GM23338 (cell line): ENCODE measurements around the gene NMRK2. TPM values are rescaled to one million over a fixed set of nuclear protein-coding genes. Genes with fewer than 3 reads are reported as not detected.

Source experiments
- ATAC-seq: fragments of 200-7000 bp; cut with Tn5 transposase; 3 replicates; pipeline ENCODE4 v1.9.1; 2020
- DNase-seq: peaks from one replicate; pipeline ENCODE4 v3.0.0-alpha.2; 2015; ENCODE audit warnings: low spot score
- H2AFZ ChIP-seq: fragments of 200-600 bp; sonication (generic); 2 replicates; pipeline ENCODE4 v1.8.0; 2016; ENCODE audit warnings: antibody characterized with exemption, mild to moderate bottlenecking, moderate library complexity
- H3F3A ChIP-seq: fragments of 200-600 bp; sonication (generic); replicated peaks from 2 replicates; pipeline ENCODE4 v1.8.0; 2017; ENCODE audit warnings: antibody characterized with exemption, mixed run types, low read depth
- H3K27ac ChIP-seq: fragments of 200-600 bp; sonication (generic); 2 replicates; pipeline ENCODE4 v1.6.1; 2016; ENCODE audit warnings: low read depth
- H3K27me3 ChIP-seq: fragments of 200-600 bp; sonication (generic); 2 replicates; pipeline ENCODE4 v1.8.0; 2016; ENCODE audit warnings: mild to moderate bottlenecking, mixed run types, moderate library complexity; ENCODE audit not compliant: insufficient read depth
- H3K36me3 ChIP-seq: fragments of 200-600 bp; sonication (generic); 2 replicates; pipeline ENCODE4 v1.8.0; 2016; ENCODE audit warnings: mild to moderate bottlenecking; ENCODE audit not compliant: insufficient read depth
- H3K4me1 ChIP-seq: fragments of 200-600 bp; sonication (generic); 2 replicates; pipeline ENCODE4 v1.8.0; 2016; ENCODE audit warnings: mild to moderate bottlenecking, moderate library complexity; ENCODE audit not compliant: insufficient read depth
- H3K4me2 ChIP-seq: fragments of 200-600 bp; sonication (generic); 2 replicates; pipeline ENCODE4 v1.7.1; 2017; ENCODE audit warnings: mixed run types
- H3K4me3 ChIP-seq: fragments of 200-600 bp; sonication (generic); 2 replicates; pipeline ENCODE4 v1.6.1; 2016; ENCODE audit warnings: mixed run types
- H3K79me2 ChIP-seq: fragments of 200-600 bp; sonication (generic); replicated peaks from 2 replicates; pipeline ENCODE4 v1.8.0; 2017; ENCODE audit warnings: mild to moderate bottlenecking; ENCODE audit not compliant: insufficient read depth
- H3K9me2 ChIP-seq: fragments of 200-600 bp; sonication (generic); 2 replicates; pipeline ENCODE4 v1.8.0; 2017; ENCODE audit not compliant: insufficient read depth
- H4K20me1 ChIP-seq: fragments of 200-600 bp; sonication (generic); replicated peaks from 2 replicates; pipeline ENCODE4 v1.8.0; 2017; ENCODE audit warnings: mild to moderate bottlenecking; ENCODE audit not compliant: insufficient read depth
- H3K27ac Mint-ChIP-seq: 2 replicates; pipeline ENCODE4 v1.8.0; 2020; ENCODE audit warnings: inconsistent platforms, mild to moderate bottlenecking, moderate library complexity, mixed read lengths
- H3K27me3 Mint-ChIP-seq: 3 replicates; pipeline ENCODE4 v1.8.0; 2022; ENCODE audit warnings: low read depth, mild to moderate bottlenecking, moderate library complexity, mixed read lengths, inconsistent platforms; ENCODE audit not compliant: insufficient read depth, poor library complexity
- H3K36me3 Mint-ChIP-seq: 3 replicates; pipeline ENCODE4 v1.8.0; 2021; ENCODE audit warnings: low read depth, mild to moderate bottlenecking, inconsistent platforms, moderate library complexity, mixed read lengths
- H3K4me1 Mint-ChIP-seq: 3 replicates; pipeline ENCODE4 v1.8.0; 2020; ENCODE audit warnings: mild to moderate bottlenecking, inconsistent platforms, mixed read lengths
- H3K4me3 Mint-ChIP-seq: 3 replicates; pipeline ENCODE4 v1.8.0; 2021; ENCODE audit warnings: moderate library complexity, mild to moderate bottlenecking, inconsistent platforms, mixed read lengths
- H3K9me3 Mint-ChIP-seq: 3 replicates; pipeline ENCODE4 v1.8.0; 2020; ENCODE audit warnings: moderate library complexity, mild to moderate bottlenecking, inconsistent platforms, mixed read lengths
- CREB1 ChIP-seq: fragments of 250-450 bp; sonication (Bioruptor Pico); IDR thresholded peaks from 2 replicates; pipeline ENCODE4 v1.5.0; 2020; ENCODE audit warnings: low read depth, mild to moderate bottlenecking, moderate library complexity
- ETS1 ChIP-seq: IDR thresholded peaks from 2 replicates; pipeline ENCODE4 v1.6.1; 2016; ENCODE audit warnings: antibody characterized with exemption
- EZH2 ChIP-seq: fragments of 200-600 bp; sonication (generic); IDR thresholded peaks from one replicate; pipeline ENCODE4 v1.8.0; 2017; ENCODE audit warnings: antibody characterized with exemption, mild to moderate bottlenecking, low read depth; ENCODE audit not compliant: unreplicated experiment
- JUNB ChIP-seq: IDR thresholded peaks from one replicate; pipeline ENCODE4 v1.6.1; 2016; ENCODE audit warnings: antibody characterized with exemption; ENCODE audit not compliant: unreplicated experiment
- POLR2AphosphoS5 ChIP-seq: IDR thresholded peaks from 2 replicates; pipeline ENCODE4 v1.6.1; 2016; ENCODE audit warnings: antibody characterized with exemption, low read depth
- STAT1 ChIP-seq: IDR thresholded peaks from one replicate; pipeline ENCODE4 v1.6.1; 2016; ENCODE audit warnings: antibody characterized with exemption; ENCODE audit not compliant: unreplicated experiment
- ZNF114 ChIP-seq: fragments of 250-450 bp; sonication (Bioruptor Pico); IDR thresholded peaks from 2 replicates; pipeline ENCODE4 v1.5.0; 2020; ENCODE audit warnings: mild to moderate bottlenecking, moderate library complexity
- ZNF331 ChIP-seq: fragments of 250-450 bp; sonication (Bioruptor Pico); IDR thresholded peaks from 2 replicates; pipeline ENCODE4 v1.5.0; 2020; ENCODE audit warnings: low read depth, mild to moderate bottlenecking, moderate library complexity
- polyA plus RNA-seq: library from polyadenylated mRNA; unstranded; fragments of >200 nt; fragmentation: Nextera tagmentation; extraction: Ambion mirVana; gene quantifications from 2 replicates; pipeline ENCODE4 v1.2.1, GENCODE V29; 2016
- total RNA-seq: library from RNA; depleted of rRNA; stranded (reverse); fragments of >200 nt; shearing (Covaris generic); gene quantifications from 2 replicates; pipeline ENCODE4 v1.2.3, GENCODE V29; 2014
- TF ChIP-seq, protein P1 (sequence below): IDR thresholded peaks from one replicate; pipeline ENCODE4 v1.6.1; 2018; ENCODE audit warnings: antibody characterized with exemption; ENCODE audit not compliant: unreplicated experiment
- TF ChIP-seq, protein P2 (sequence below): fragments of 250-450 bp; sonication (Bioruptor Pico); IDR thresholded peaks from 2 replicates; pipeline ENCODE4 v1.5.0; 2020; ENCODE audit warnings: mild to moderate bottlenecking, moderate library complexity

Gene NMRK2
- total and polyA plus RNA-seq, 2 experiments from 2014 or later: 55.9 to 65.3 TPM

GRCh38 chr19:3944018-3944721 is 11.3 kb downstream of the NMRK2 start (continued):
- TF ChIP-seq ETS1: no peak
- TF ChIP-seq ZNF331 (CRISPR knock-in tag): no peak
- no peak for TF ChIP-seq JUNB
- no peak for TF ChIP-seq EZH2
- no peak for TF ChIP-seq ZNF114

DNA sequence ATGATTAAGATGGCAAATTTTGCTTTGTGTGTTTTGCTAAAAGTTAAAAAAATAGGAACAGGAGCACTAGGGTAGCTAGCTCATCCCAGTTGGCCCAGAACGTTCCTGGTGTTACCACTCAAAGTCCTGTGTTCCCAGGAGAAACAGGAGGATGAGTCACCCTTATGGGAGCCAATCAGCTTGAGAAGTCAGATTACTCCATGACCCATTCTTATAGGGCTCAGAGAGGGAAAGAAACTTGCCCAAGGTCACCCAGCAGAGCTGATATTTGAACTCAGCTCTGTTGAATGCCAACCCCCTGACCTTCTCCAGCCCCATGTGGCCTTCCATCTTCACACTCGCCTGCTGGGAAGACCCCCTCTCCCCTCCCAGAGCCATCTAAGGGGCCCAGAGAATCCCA is 13.0 kb downstream of the NMRK2 start:
- Mint-ChIP-seq H3K27ac (no peak overlapping the region), H3K4me1 (peaks cover under 1% of the 10 kb centered on the region; the same call in 2 of the 3 replicates), H3K36me3 (peaks cover 28% of the 10 kb centered on the region), H3K4me3 (no peak overlapping the region), H3K9me3 (no peaks in the 10 kb centered on the region; the same call in 2 of the 3 replicates), H3K27me3 (peaks cover 7% of the 10 kb centered on the region)
- Histone ChIP-seq H3K27ac (no peak overlapping the region), H3F3A (no peaks in the 10 kb centered on the region), H3K9me2 (no peaks in the 10 kb centered on the region), H3K27me3 (no peaks in the 10 kb centered on the region), H2AFZ (no peak overlapping the region), H3K36me3 (no peaks in the 10 kb centered on the region; the same call in 1 of the 2 replicates), H3K4me1 (no peaks in the 10 kb centered on the region), H4K20me1 (no peaks in the 10 kb centered on the region), H3K4me3 (no peak overlapping the region), H3K79me2 (no peaks in the 10 kb centered on the region), H3K4me2 (no peak overlapping the region)
- ATAC-seq (no peak), DNase-seq (no peak)
- TF ChIP-seq, protein P1, sequence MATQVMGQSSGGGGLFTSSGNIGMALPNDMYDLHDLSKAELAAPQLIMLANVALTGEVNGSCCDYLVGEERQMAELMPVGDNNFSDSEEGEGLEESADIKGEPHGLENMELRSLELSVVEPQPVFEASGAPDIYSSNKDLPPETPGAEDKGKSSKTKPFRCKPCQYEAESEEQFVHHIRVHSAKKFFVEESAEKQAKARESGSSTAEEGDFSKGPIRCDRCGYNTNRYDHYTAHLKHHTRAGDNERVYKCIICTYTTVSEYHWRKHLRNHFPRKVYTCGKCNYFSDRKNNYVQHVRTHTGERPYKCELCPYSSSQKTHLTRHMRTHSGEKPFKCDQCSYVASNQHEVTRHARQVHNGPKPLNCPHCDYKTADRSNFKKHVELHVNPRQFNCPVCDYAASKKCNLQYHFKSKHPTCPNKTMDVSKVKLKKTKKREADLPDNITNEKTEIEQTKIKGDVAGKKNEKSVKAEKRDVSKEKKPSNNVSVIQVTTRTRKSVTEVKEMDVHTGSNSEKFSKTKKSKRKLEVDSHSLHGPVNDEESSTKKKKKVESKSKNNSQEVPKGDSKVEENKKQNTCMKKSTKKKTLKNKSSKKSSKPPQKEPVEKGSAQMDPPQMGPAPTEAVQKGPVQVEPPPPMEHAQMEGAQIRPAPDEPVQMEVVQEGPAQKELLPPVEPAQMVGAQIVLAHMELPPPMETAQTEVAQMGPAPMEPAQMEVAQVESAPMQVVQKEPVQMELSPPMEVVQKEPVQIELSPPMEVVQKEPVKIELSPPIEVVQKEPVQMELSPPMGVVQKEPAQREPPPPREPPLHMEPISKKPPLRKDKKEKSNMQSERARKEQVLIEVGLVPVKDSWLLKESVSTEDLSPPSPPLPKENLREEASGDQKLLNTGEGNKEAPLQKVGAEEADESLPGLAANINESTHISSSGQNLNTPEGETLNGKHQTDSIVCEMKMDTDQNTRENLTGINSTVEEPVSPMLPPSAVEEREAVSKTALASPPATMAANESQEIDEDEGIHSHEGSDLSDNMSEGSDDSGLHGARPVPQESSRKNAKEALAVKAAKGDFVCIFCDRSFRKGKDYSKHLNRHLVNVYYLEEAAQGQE: no peak
- TF ChIP-seq CREB1 (CRISPR knock-in tag): no peak
- no peak for TF ChIP-seq ETS1
- no peak for TF ChIP-seq STAT1
- TF ChIP-seq, protein P2, sequence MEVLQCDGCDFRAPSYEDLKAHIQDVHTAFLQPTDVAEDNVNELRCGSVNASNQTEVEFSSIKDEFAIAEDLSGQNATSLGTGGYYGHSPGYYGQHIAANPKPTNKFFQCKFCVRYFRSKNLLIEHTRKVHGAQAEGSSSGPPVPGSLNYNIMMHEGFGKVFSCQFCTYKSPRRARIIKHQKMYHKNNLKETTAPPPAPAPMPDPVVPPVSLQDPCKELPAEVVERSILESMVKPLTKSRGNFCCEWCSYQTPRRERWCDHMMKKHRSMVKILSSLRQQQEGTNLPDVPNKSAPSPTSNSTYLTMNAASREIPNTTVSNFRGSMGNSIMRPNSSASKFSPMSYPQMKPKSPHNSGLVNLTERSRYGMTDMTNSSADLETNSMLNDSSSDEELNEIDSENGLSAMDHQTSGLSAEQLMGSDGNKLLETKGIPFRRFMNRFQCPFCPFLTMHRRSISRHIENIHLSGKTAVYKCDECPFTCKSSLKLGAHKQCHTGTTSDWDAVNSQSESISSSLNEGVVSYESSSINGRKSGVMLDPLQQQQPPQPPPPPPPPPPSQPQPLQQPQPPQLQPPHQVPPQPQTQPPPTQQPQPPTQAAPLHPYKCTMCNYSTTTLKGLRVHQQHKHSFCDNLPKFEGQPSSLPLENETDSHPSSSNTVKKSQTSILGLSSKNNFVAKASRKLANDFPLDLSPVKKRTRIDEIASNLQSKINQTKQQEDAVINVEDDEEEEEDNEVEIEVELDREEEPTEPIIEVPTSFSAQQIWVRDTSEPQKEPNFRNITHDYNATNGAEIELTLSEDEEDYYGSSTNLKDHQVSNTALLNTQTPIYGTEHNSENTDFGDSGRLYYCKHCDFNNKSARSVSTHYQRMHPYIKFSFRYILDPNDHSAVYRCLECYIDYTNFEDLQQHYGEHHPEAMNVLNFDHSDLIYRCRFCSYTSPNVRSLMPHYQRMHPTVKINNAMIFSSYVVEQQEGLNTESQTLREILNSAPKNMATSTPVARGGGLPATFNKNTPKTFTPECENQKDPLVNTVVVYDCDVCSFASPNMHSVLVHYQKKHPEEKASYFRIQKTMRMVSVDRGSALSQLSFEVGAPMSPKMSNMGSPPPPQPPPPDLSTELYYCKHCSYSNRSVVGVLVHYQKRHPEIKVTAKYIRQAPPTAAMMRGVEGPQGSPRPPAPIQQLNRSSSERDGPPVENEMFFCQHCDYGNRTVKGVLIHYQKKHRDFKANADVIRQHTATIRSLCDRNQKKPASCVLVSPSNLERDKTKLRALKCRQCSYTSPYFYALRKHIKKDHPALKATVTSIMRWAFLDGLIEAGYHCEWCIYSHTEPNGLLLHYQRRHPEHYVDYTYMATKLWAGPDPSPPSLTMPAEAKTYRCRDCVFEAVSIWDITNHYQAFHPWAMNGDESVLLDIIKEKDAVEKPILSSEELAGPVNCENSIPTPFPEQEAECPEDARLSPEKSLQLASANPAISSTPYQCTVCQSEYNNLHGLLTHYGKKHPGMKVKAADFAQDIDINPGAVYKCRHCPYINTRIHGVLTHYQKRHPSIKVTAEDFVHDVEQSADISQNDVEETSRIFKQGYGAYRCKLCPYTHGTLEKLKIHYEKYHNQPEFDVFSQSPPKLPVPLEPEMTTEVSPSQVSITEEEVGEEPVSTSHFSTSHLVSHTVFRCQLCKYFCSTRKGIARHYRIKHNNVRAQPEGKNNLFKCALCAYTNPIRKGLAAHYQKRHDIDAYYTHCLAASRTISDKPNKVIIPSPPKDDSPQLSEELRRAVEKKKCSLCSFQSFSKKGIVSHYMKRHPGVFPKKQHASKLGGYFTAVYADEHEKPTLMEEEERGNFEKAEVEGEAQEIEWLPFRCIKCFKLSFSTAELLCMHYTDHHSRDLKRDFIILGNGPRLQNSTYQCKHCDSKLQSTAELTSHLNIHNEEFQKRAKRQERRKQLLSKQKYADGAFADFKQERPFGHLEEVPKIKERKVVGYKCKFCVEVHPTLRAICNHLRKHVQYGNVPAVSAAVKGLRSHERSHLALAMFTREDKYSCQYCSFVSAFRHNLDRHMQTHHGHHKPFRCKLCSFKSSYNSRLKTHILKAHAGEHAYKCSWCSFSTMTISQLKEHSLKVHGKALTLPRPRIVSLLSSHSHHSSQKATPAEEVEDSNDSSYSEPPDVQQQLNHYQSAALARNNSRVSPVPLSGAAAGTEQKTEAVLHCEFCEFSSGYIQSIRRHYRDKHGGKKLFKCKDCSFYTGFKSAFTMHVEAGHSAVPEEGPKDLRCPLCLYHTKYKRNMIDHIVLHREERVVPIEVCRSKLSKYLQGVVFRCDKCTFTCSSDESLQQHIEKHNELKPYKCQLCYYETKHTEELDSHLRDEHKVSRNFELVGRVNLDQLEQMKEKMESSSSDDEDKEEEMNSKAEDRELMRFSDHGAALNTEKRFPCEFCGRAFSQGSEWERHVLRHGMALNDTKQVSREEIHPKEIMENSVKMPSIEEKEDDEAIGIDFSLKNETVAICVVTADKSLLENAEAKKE: no peak
- no peak for TF ChIP-seq EZH2
- TF ChIP-seq ZNF331 (CRISPR knock-in tag): no peak
- no peak for TF ChIP-seq ZNF114
- TF ChIP-seq POLR2AphosphoS5: no peak
